NB4 (cell line): Measurements from ENCODE around the gene ASMTL.

ENCODE experiments used
- CTCF ChIP-seq: IDR thresholded peaks from one replicate; pipeline ENCODE4 v1.5.1; 2012; ENCODE audit warnings: low read depth, low read length
- MAX ChIP-seq: IDR thresholded peaks from 2 replicates; pipeline ENCODE4 v1.6.1; 2011; ENCODE audit warnings: low read depth, low read length
- MYC ChIP-seq: IDR thresholded peaks from 2 replicates; pipeline ENCODE4 v1.6.1; 2011; ENCODE audit warnings: low read depth, low read length
- POLR2A ChIP-seq: IDR thresholded peaks from 2 replicates; pipeline ENCODE4 v1.6.1; 2011; ENCODE audit warnings: mild to moderate bottlenecking; ENCODE audit not compliant: insufficient read length; ENCODE audit errors: extremely low read depth

GRCh38 chrX:1440506-1440905, 12.2 kb downstream of the ASMTL start:
- no peak for TF ChIP-seq POLR2A
- no peak for TF ChIP-seq CTCF
- TF ChIP-seq MYC = no peak
- no peak for TF ChIP-seq MAX
